Endothelial cell of umbilical vein (primary cell): ENCODE data around the gene ZNF354C. TPM values are rescaled to one million over a fixed set of nuclear protein-coding genes. Genes with fewer than 3 reads are reported as not detected.
"Not testable (repeated sequence)": the region's sequence is repeated elsewhere in the genome, so short reads cannot be mapped to it uniquely, and the experiment has no call there.

Experiments
- BruUV-seq: library from RNA; stranded (reverse); fragments of 400-500 nt; replicated peaks from 2 replicates; lab custom pipeline; 2021; lab: Mats Ljungman, UMichigan
- CTCF ChIA-PET: fragments of 300-600, 350-600 bp; sonication (Branson Sonifier 250); formaldehyde crosslinking; loops from one replicate; lab custom pipeline; 2021; ENCODE audit warnings: antibody characterized with exemption, inconsistent platforms; lab: Charles Lee
- POLR2A ChIA-PET: fragments of 300-600, 350-600 bp; sonication (Branson Sonifier 250); formaldehyde crosslinking; loops from one replicate; lab custom pipeline; 2021; ENCODE audit warnings: antibody characterized with exemption, inconsistent platforms; lab: Charles Lee
- DNase-seq: peaks from one replicate; pipeline ENCODE4 v3.0.0-alpha.2; 2011; ENCODE audit warnings: low read depth, low spot score
- FAIRE-seq: peaks from 2 replicates; lab custom pipeline; 2011; peaks lifted over from hg19 to GRCh38; lab: Jason Lieb, UNC
- H2AFZ ChIP-seq: 2 replicates; pipeline ENCODE4 v1.6.0; 2012; ENCODE audit warnings: low read depth, low read length, control low read depth, inconsistent platforms
- H3K27ac ChIP-seq: 2 replicates; pipeline ENCODE4 v1.5.1; 2011; ENCODE audit warnings: low read depth, mild to moderate bottlenecking, control low read depth, low read length, moderate library complexity; ENCODE audit not compliant: insufficient read depth
- H3K27me3 ChIP-seq, 2 experiments: 2 replicates each; pipeline versions ENCODE4 v1.6.0 to v1.6.1; 2011; ENCODE audit warnings: low read length in 2 of 2, mixed read lengths in 1 of 2; ENCODE audit not compliant: control insufficient read depth in 2 of 2, insufficient read depth in 2 of 2
- H3K36me3 ChIP-seq, 2 experiments: 2 replicates in 1 of 2; 3 replicates in 1 of 2; pipeline ENCODE4 v1.5.1; 2011; ENCODE audit warnings: low read length in 2 of 2, mild to moderate bottlenecking in 1 of 2, moderate library complexity in 1 of 2; ENCODE audit not compliant: control insufficient read depth in 2 of 2, insufficient read depth in 2 of 2; ENCODE audit errors: extremely low read depth in 1 of 2
- H3K4me1 ChIP-seq: 3 replicates; pipeline ENCODE4 v1.5.1; 2011; ENCODE audit warnings: mild to moderate bottlenecking, low read length; ENCODE audit not compliant: control insufficient read depth, insufficient read depth; ENCODE audit errors: extremely low read depth
- H3K4me2 ChIP-seq: 2 replicates; pipeline ENCODE4 v1.6.1; 2011; ENCODE audit warnings: low read length, control low read depth, mixed read lengths; ENCODE audit not compliant: insufficient read depth
- H3K4me3 ChIP-seq, 3 experiments: fragments of 200-600 bp in 1 of 3; sonication (generic), shearing (Covaris generic) in 1 of 3; replicated peaks in 1 of 3; 2 replicates each; pipeline ENCODE4 v1.5.1; 2011 to 2016; ENCODE audit warnings: control low read depth in 3 of 3, low read length in 3 of 3, mild to moderate bottlenecking in 2 of 3, inconsistent platforms in 1 of 3, low read depth in 1 of 3, moderate library complexity in 1 of 3; ENCODE audit not compliant: insufficient read depth in 1 of 3
- H3K79me2 ChIP-seq: 2 replicates; pipeline ENCODE4 v1.6.0; 2012; ENCODE audit warnings: low read length, inconsistent platforms; ENCODE audit not compliant: control insufficient read depth, insufficient read depth
- H3K9ac ChIP-seq: replicated peaks from 2 replicates; pipeline ENCODE3; 2011; ENCODE audit warnings: low read length, control low read depth; ENCODE audit not compliant: insufficient read depth; ENCODE audit errors: extremely low read depth
- H3K9me1 ChIP-seq: replicated peaks from 3 replicates; pipeline ENCODE4 v1.6.0; 2011; ENCODE audit warnings: mild to moderate bottlenecking, low read length; ENCODE audit not compliant: control insufficient read depth, insufficient read depth; ENCODE audit errors: extremely low read depth
- H3K9me3 ChIP-seq: replicated peaks from 2 replicates; pipeline ENCODE4 v1.5.1; 2012; ENCODE audit warnings: low read length, inconsistent platforms; ENCODE audit not compliant: control insufficient read depth, insufficient read depth
- H4K20me1 ChIP-seq: replicated peaks from 2 replicates; pipeline ENCODE3; 2011; ENCODE audit warnings: mild to moderate bottlenecking, low read length; ENCODE audit not compliant: control insufficient read depth, insufficient read depth; ENCODE audit errors: extremely low read depth
- CTCF ChIP-seq, 2 donors: IDR thresholded peaks; 1 replicate in 1 of 2; 2 replicates in 1 of 2; pipeline ENCODE4 v1.5.1; 2011; ENCODE audit warnings: low read length in 2 of 2, mild to moderate bottlenecking in 2 of 2, moderate library complexity in 2 of 2, control low read depth in 1 of 2, inconsistent platforms in 1 of 2, low read depth in 1 of 2; ENCODE audit not compliant: insufficient read depth in 1 of 2; ENCODE audit errors: extremely low read depth in 1 of 2
- EZH2 ChIP-seq: IDR thresholded peaks from 2 replicates; pipeline ENCODE4 v1.6.1; 2012; ENCODE audit warnings: borderline replicate concordance, low read depth, mild to moderate bottlenecking, moderate library complexity, low read length, inconsistent platforms; ENCODE audit not compliant: severe bottlenecking
- FOS ChIP-seq: IDR thresholded peaks from 2 replicates; pipeline ENCODE4 v1.6.1; 2011; ENCODE audit warnings: mild to moderate bottlenecking, low read length, moderate library complexity, borderline replicate concordance; ENCODE audit not compliant: insufficient read depth
- GATA2 ChIP-seq: IDR thresholded peaks from 2 replicates; pipeline ENCODE4 v1.7.0; 2011; ENCODE audit warnings: low read depth, mild to moderate bottlenecking, moderate library complexity, mixed read lengths, low read length; ENCODE audit not compliant: insufficient read length, insufficient read depth
- JUN ChIP-seq: IDR thresholded peaks from 2 replicates; pipeline ENCODE4 v1.6.1; 2011; ENCODE audit warnings: borderline replicate concordance, low read depth; ENCODE audit not compliant: insufficient read length, insufficient read depth
- MYC ChIP-seq: IDR thresholded peaks from one replicate; pipeline ENCODE4 v1.6.1; 2011; ENCODE audit warnings: mild to moderate bottlenecking, low read depth, low read length
- POLR2A ChIP-seq: IDR thresholded peaks from 2 replicates; pipeline ENCODE4 v1.6.1; 2012; ENCODE audit warnings: low read depth, mild to moderate bottlenecking, control low read depth, low read length
- POLR2AphosphoS5 ChIP-seq: IDR thresholded peaks from 2 replicates; pipeline ENCODE4 v1.6.1; 2012; ENCODE audit warnings: low read depth, mild to moderate bottlenecking, control low read depth, low read length, moderate library complexity; ENCODE audit not compliant: insufficient read depth
- dilution Hi-C: fragments of 300-500 bp; cut with MboI; formaldehyde crosslinking; loops from one replicate; pipeline ENCODE4 v1.15.0; 2019; ENCODE audit warnings: low sequenced_read_pairs; ENCODE audit not compliant: extremely low pct_ligation_motif_present
- intact Hi-C: fragments of 100-400 bp; cut with micrococcal nuclease; formaldehyde crosslinking; loops from one replicate; pipeline ENCODE4 v1.10.0; 2022
- polyA plus RNA-seq, 4 experiments: library from polyadenylated mRNA; depleted of rRNA in 3 of 4; stranded (reverse) in 3 of 4; unstranded in 1 of 4; fragments of >200 nt; gene quantifications; 2 replicates each; pipeline versions ENCODE4 v1.2.1 to v1.2.3, GENCODE V29; 2011 to 2012; ENCODE audit warnings: missing spikeins in 1 of 4
- total RNA-seq: library from RNA; stranded (reverse); gene quantifications from 2 replicates; pipeline ENCODE4 v1.2.3, GENCODE V29; 2021
- TF ChIP-seq, protein P1 (sequence below): IDR thresholded peaks from 2 replicates; pipeline ENCODE4 v1.6.1; 2011; ENCODE audit not compliant: insufficient read depth, insufficient read length

ZNF354C gene
- total and polyA plus RNA-seq, 2 donors (not counting 3 experiments of a cell fraction or from before 2014, with no cell fraction given): 1.5 to 4.7 TPM

GRCh38 chr5:179080724-179081123 lies 20.6 kb downstream of the ZNF354C start:
- CTCF ChIA-PET: no interaction called here
- POLR2A ChIA-PET: no interaction called here
- peaks cover 8 to 10% of the 10 kb centered on the region in 2 experiments for H3K36me3 ChIP-seq

DNA sequence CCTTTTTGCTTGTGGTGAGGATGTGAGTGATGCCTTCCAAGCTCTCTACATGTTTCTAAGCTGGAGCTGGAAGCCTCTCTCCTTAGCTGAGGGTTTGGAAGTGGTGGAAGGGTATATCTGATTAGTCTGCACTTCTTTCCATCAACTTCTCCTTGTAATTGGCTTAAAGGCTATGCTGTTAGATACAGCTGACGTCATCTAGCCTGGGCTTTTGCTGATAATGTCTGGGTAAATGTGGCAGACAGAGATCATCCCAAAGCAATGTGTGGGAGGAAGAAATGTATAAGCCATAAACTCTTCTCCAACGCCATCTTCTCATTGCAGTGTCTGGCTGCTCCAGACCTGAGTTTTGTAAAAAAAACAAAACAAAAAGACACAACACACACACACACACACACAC lies 29.3 kb downstream of the ZNF354C start:
- Histone ChIP-seq H3K79me2 (no peaks in the 10 kb centered on the region), H3K27ac (no peak overlapping the region), H3K4me2 (no peak overlapping the region), H3K9ac (no peak overlapping the region), H3K4me3 (no peak overlapping the region), H3K27me3 (no peaks in the 10 kb centered on the region), H4K20me1 (no peaks in the 10 kb centered on the region), H3K4me1 (no peaks in the 10 kb centered on the region), H3K9me3 (peaks cover 1% of the 10 kb centered on the region), H2AFZ (no peak overlapping the region), H3K9me1 (no peaks in the 10 kb centered on the region), H3K36me3 (no peaks in the 10 kb centered on the region)
- dilution Hi-C loops (no loop called here), intact Hi-C loops (loop anchor here (10.0 kb wide), 1 partner anchor 65 kb away; the partner anchor contains the start of gene ZNF879)
- BruUV-seq: no TSS peak
- no peak for DNase-seq
- no peak for TF ChIP-seq MYC
- no peak for TF ChIP-seq CTCF (IDR thresholded peaks at IDR 0.05; ENCODE audit: extremely low read depth in 1 of 2, insufficient read depth in 1 of 2, low read depth in 1 of 2, low read length in 2 of 2)
- TF ChIP-seq, protein P1, sequence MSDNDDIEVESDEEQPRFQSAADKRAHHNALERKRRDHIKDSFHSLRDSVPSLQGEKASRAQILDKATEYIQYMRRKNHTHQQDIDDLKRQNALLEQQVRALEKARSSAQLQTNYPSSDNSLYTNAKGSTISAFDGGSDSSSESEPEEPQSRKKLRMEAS: no peak
- TF ChIP-seq JUN: no peak
- TF ChIP-seq POLR2AphosphoS5: no peak
- no peak for TF ChIP-seq EZH2
- no peak for TF ChIP-seq POLR2A
- no peak for TF ChIP-seq GATA2
- no peak for TF ChIP-seq FOS
- POLR2A ChIA-PET: no interaction called here
- FAIRE-seq: no peak
- CTCF ChIA-PET: no interaction called here

More at GRCh38 chr5:179080724-179081123, 20.6 kb downstream of the ZNF354C start:
- H3K9me3 ChIP-seq: peaks cover 24% of the 10 kb centered on the region
- FAIRE-seq (no peak), DNase-seq (no peak)
- intact Hi-C loops: loop anchor here (5.0 to 10.0 kb wide), 2 partner anchors 56 to 453 kb away; partner anchors contain the start of genes CLK4 and ZNF879
- H3K4me1 ChIP-seq: no peaks in the 10 kb centered on the region
- no TSS peak for BruUV-seq
- no peaks in the 10 kb centered on the region for H3K27me3 ChIP-seq
- H3K79me2 ChIP-seq: no peaks in the 10 kb centered on the region
- H3K27ac ChIP-seq: no peak overlapping the region
- no peak overlapping the region for H3K9ac ChIP-seq
- H4K20me1 ChIP-seq: no peaks in the 10 kb centered on the region
- no peak overlapping the region for H3K4me2 ChIP-seq
- H3K9me1 ChIP-seq: no peaks in the 10 kb centered on the region
- no peak overlapping the region for H3K4me3 ChIP-seq
- TF ChIP-seq POLR2A (no peak), MYC (no peak)
- H2AFZ ChIP-seq: no peak overlapping the region
- dilution Hi-C loops: no loop called here

DNA sequence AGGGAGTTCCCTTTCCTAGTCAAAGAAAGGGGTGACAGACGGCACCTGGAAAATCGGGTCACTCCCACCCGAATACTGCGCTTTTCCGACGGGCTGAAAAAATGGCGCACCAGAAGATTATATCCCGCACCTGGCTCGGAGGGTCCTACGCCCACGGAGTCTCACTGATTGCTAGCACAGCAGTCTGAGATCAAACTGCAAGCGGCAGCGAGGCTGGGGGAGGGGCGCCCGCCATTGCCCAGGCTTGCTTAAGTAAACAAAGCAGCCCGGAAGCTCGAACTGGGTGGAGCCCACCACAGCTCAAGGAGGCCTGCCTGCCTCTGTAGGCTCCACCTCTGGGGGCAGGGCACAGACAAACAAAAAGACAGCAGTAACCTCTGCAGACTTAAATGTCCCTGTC lies 41.1 kb downstream of the ZNF354C start:
- H2AFZ ChIP-seq, intact Hi-C loops, DNase-seq, BruUV-seq, H3K9me1 ChIP-seq, dilution Hi-C loops, H3K36me3 ChIP-seq, H3K27ac ChIP-seq, H3K79me2 ChIP-seq, H4K20me1 ChIP-seq, H3K9me3 ChIP-seq, POLR2A ChIA-PET, CTCF ChIA-PET, H3K4me2 ChIP-seq, H3K4me3 ChIP-seq, H3K9ac ChIP-seq, H3K4me1 ChIP-seq, FAIRE-seq, H3K27me3 ChIP-seq: not testable (repeated sequence)
